Thyroid gland (tissue), 4 donors: ENCODE results near the gene PWP2. TPM values are rescaled to one million over a fixed set of nuclear protein-coding genes. Genes with fewer than 3 reads are reported as not detected.
"Not testable (repeated sequence)": the region's sequence is repeated elsewhere in the genome, so short reads cannot be mapped to it uniquely, and the experiment has no call there.

ENCODE experiments used
- DNase-seq, 2 donors: peaks; one replicate each; pipeline ENCODE4 v3.0.0-alpha.2; 2019
- H3K27ac ChIP-seq, 3 donors: fragments of 200-600 bp; sonication (generic); 1 replicate in 2 of 3; 2 replicates in 1 of 3; pipeline ENCODE4 v1.5.1; 2016 to 2019; ENCODE audit warnings: mild to moderate bottlenecking in 1 of 3, moderate library complexity in 1 of 3
- H3K27me3 ChIP-seq: fragments of 200-600 bp; sonication (generic); one replicate; pipeline ENCODE4 v1.5.1; 2019
- H3K36me3 ChIP-seq, 2 donors: fragments of 200-600 bp; sonication (generic); one replicate each; pipeline ENCODE4 v1.5.1; 2016 to 2019
- H3K4me1 ChIP-seq, 2 donors: fragments of 200-600 bp; sonication (generic); one replicate each; pipeline ENCODE4 v1.5.1; 2017 to 2019
- H3K4me3 ChIP-seq, 3 donors: fragments of 200-600 bp; sonication (generic); replicated peaks in 1 of 3; 1 replicate in 2 of 3; 2 replicates in 1 of 3; pipeline ENCODE4 v1.5.1; 2016; ENCODE audit warnings: mild to moderate bottlenecking in 1 of 3
- H3K9me3 ChIP-seq: fragments of 200-600 bp; sonication (generic); one replicate; pipeline ENCODE4 v1.5.1; 2017
- CTCF ChIP-seq, 6 experiments: fragments of 200-600 bp in 3 of 6; fragments of 450-650 bp in 3 of 6; sonication (generic) in 3 of 6; IDR thresholded peaks; one replicate each; pipeline ENCODE4 v1.5.1; 2016 to 2019; ENCODE audit warnings: antibody characterized with exemption in 6 of 6, mild to moderate bottlenecking in 2 of 6, inconsistent platforms in 1 of 6, moderate library complexity in 1 of 6
- POLR2A ChIP-seq, 2 donors: fragments of 450-650 bp; IDR thresholded peaks; one replicate each; pipeline ENCODE4 v1.6.1; 2017; ENCODE audit warnings: antibody characterized with exemption in 2 of 2, mild to moderate bottlenecking in 2 of 2, moderate library complexity in 1 of 2
- WGBS, 2 donors: methylation state at CpG; one replicate each; pipeline ENCODE4 v1.1.5; 2017; 5-methylcytosine and 5-hydroxymethylcytosine counted together
- intact Hi-C: fragments of 100-400 bp; cut with DNase I; formaldehyde crosslinking; loops from one replicate; pipeline ENCODE4 v1.15.1; 2023
- total RNA-seq, 4 donors: library from RNA; depleted of rRNA; stranded (reverse); fragments of >200 nt; gene quantifications; one replicate each; pipeline ENCODE4 v1.2.3, GENCODE V29; 2016

Gene PWP2
- total RNA-seq = 10 to 100 TPM in 1 of 4 donors, 1 to 10 TPM in 3; 5.8 to 20.5 (median 7.0) TPM

GRCh38 chr21:44107026-44107501, at the start of gene PWP2:
Gene PWP2, plus strand, starts transcription at chr21:44107399. Its CDS starts 18 bp downstream, at chr21:44107417.
- intact Hi-C loops, H3K27me3 ChIP-seq, H3K36me3 ChIP-seq, H3K9me3 ChIP-seq, H3K27ac ChIP-seq, H3K4me1 ChIP-seq: not testable (repeated sequence)
- H3K4me3 ChIP-seq = peak within 1 kb of the TSS in 1 of 3 donors; percentile 30
- peak; percentile 38 to 48 for DNase-seq
- WGBS, 2 donors = no CpG with 5 or more reads among the region's 66 CpGs

- no peak for TF ChIP-seq CTCF (IDR thresholded peaks at IDR 0.05)
- no peak for TF ChIP-seq POLR2A (IDR thresholded peaks at IDR 0.05)
- Histone ChIP-seq H3K9me3 (no peaks in the 10 kb centered on the region), H3K36me3 (peaks cover 3 to 4% of the 10 kb centered on the region in 2 donors), H3K4me3 (no peak overlapping the region), H3K27me3 (no peaks in the 10 kb centered on the region), H3K4me1 (peaks cover 42 to 55% of the 10 kb centered on the region in 2 donors), H3K27ac (peak overlapping the region in 2 of 3 donors; percentile 46 to 73)
- DNase-seq = peak; percentile 85 to 89
- intact Hi-C loops = no loop called here
- WGBS, 2 donors = 70 to 85% methylated on average over 15 of the region's 15 CpGs
Observed at GRCh38 chr21:44057960-44058651, 49.1 kb upstream of the PWP2 start.

GRCh38 chr21:44058652-44058964, 48.6 kb upstream of the PWP2 start:
- no peaks in the 10 kb centered on the region for H3K27me3 ChIP-seq
- no peak for DNase-seq
- 94 to 96% methylated on average over 12 of the region's 12 CpGs for WGBS, 2 donors

GRCh38 chr21:44058981-44059380, 48.2 kb upstream of the PWP2 start:
- no peak for DNase-seq
- TF ChIP-seq CTCF (IDR thresholded peaks at IDR 0.05) = no peak
- TF ChIP-seq POLR2A (IDR thresholded peaks at IDR 0.05) = no peak
- 87 to 89% methylated on average over 17 of the region's 17 CpGs for WGBS, 2 donors
- H3K27ac ChIP-seq = peak overlapping the region; percentile 46 to 73 (median 59)
- H3K36me3 ChIP-seq = peaks cover 7 to 12% of the 10 kb centered on the region in 2 donors
- H3K4me1 ChIP-seq = peaks cover 38 to 48% of the 10 kb centered on the region in 2 donors
- no peaks in the 10 kb centered on the region for H3K9me3 ChIP-seq
- H3K4me3 ChIP-seq = no peak overlapping the region
- intact Hi-C loops = no loop called here
- H3K27me3 ChIP-seq = no peaks in the 10 kb centered on the region

More at GRCh38 chr21:44058652-44058964, 48.6 kb upstream of the PWP2 start:
- H3K27ac ChIP-seq = peak overlapping the region; percentile 46 to 73 (median 59)
- H3K4me3 ChIP-seq = no peak overlapping the region
- peaks cover 39 to 51% of the 10 kb centered on the region in 2 donors for H3K4me1 ChIP-seq
- H3K9me3 ChIP-seq = no peaks in the 10 kb centered on the region
- intact Hi-C loops = no loop called here
- no peak for TF ChIP-seq POLR2A (IDR thresholded peaks at IDR 0.05)
- no peak for TF ChIP-seq CTCF (IDR thresholded peaks at IDR 0.05)
- peaks cover 7 to 8% of the 10 kb centered on the region in 2 donors for H3K36me3 ChIP-seq

- peaks cover 31 to 40% of the 10 kb centered on the region in 2 donors for H3K4me1 ChIP-seq
- DNase-seq = peak; percentile 91
- intact Hi-C loops = no loop called here
- TF ChIP-seq CTCF (IDR thresholded peaks at IDR 0.05) (peak in 3 of 6 experiments; percentile 29 to 53 (median 44)), POLR2A (IDR thresholded peaks at IDR 0.05) (no peak)
- H3K9me3 ChIP-seq = no peaks in the 10 kb centered on the region
- 40 to 49% methylated on average over 4 of the region's 4 CpGs for WGBS, 2 donors
- H3K36me3 ChIP-seq = peaks cover 7 to 16% of the 10 kb centered on the region in 2 donors
- peak overlapping the region; percentile 71 to 76 (median 73) for H3K27ac ChIP-seq
- no peak overlapping the region for H3K4me3 ChIP-seq
- H3K27me3 ChIP-seq = no peaks in the 10 kb centered on the region
Observed at GRCh38 chr21:44059710-44060109, 47.5 kb upstream of the PWP2 start.
